ENCODE results near the gene ANKRD11. TPM values are rescaled to one million over a fixed set of nuclear protein-coding genes. Genes with fewer than 3 reads are reported as not detected.

ANKRD11 gene
- total and polyA plus RNA-seq, 9 donors: 52.1 to 188 (median 109) TPM

GRCh38 chr16:89460556-89460955 is 29.8 kb downstream of the ANKRD11 start:
- TF ChIP-seq EP300 (IDR thresholded peaks at IDR 0.05) (no peak), POLR2A (IDR thresholded peaks at IDR 0.05) (no peak), CTCF (IDR thresholded peaks at IDR 0.05) (no peak)
- WGBS, 3 donors: 83 to 87% (median 86%) methylated on average over 6 of the region's 6 CpGs
- no peaks in the 10 kb centered on the region for H3K9me3 ChIP-seq
- H3K4me3 ChIP-seq: no peak overlapping the region
- intact Hi-C loops (cut with DNase I): no loop called here
- no peak overlapping the region for H3K27ac ChIP-seq
- no peaks in the 10 kb centered on the region for H3K36me3 ChIP-seq
- no peak for DNase-seq
- H3K4me1 ChIP-seq (ENCODE audit: insufficient read depth): peaks cover 15% of the 10 kb centered on the region
- H3K27me3 ChIP-seq: no peaks in the 10 kb centered on the region

- Histone ChIP-seq H3K27me3 (no peaks in the 10 kb centered on the region), H3K4me1 (ENCODE audit: insufficient read depth) (peaks cover 15% of the 10 kb centered on the region), H3K4me3 (no peak overlapping the region), H3K27ac (no peak overlapping the region), H3K36me3 (no peaks in the 10 kb centered on the region), H3K9me3 (no peaks in the 10 kb centered on the region)
- no peak for DNase-seq
- TF ChIP-seq CTCF (IDR thresholded peaks at IDR 0.05) (no peak), POLR2A (IDR thresholded peaks at IDR 0.05) (no peak), EP300 (IDR thresholded peaks at IDR 0.05) (no peak)
- 42 to 66% (median 49%) methylated on average over 2 of the region's 2 CpGs for WGBS, 3 donors
- intact Hi-C loops (cut with DNase I): no loop called here
These were observed 31.4 kb downstream of the ANKRD11 start for GRCh38 chr16:89458967-89459366.

GRCh38 chr16:89458551-89458950 is 31.8 kb downstream of the ANKRD11 start:
- intact Hi-C loops (cut with DNase I): no loop called here
- Histone ChIP-seq H3K4me3 (no peak overlapping the region), H3K9me3 (no peaks in the 10 kb centered on the region), H3K27ac (no peak overlapping the region), H3K27me3 (no peaks in the 10 kb centered on the region), H3K36me3 (no peaks in the 10 kb centered on the region), H3K4me1 (ENCODE audit: insufficient read depth) (peaks cover 18% of the 10 kb centered on the region)
- DNase-seq: no peak
- WGBS, 3 donors: 88 to 92% (median 91%) methylated on average over 7 of the region's 7 CpGs
- TF ChIP-seq POLR2A (IDR thresholded peaks at IDR 0.05): no peak
- TF ChIP-seq CTCF (IDR thresholded peaks at IDR 0.05): no peak
- no peak for TF ChIP-seq EP300 (IDR thresholded peaks at IDR 0.05)

- WGBS, 3 donors: 87 to 90% (median 90%) methylated on average over 12 of the region's 12 CpGs
These were observed 33.9 kb downstream of the ANKRD11 start for GRCh38 chr16:89456419-89456959.

More at GRCh38 chr16:89456419-89456959, 33.9 kb downstream of the ANKRD11 start:
- H3K27ac ChIP-seq: no peak overlapping the region
- H3K36me3 ChIP-seq: no peaks in the 10 kb centered on the region
- no peaks in the 10 kb centered on the region for H3K9me3 ChIP-seq
- TF ChIP-seq POLR2A (IDR thresholded peaks at IDR 0.05) (no peak), CTCF (IDR thresholded peaks at IDR 0.05) (no peak), EP300 (IDR thresholded peaks at IDR 0.05) (no peak)
- peaks cover 21% of the 10 kb centered on the region for H3K4me1 ChIP-seq (ENCODE audit: insufficient read depth)
- intact Hi-C loops (cut with DNase I): no loop called here
- H3K4me3 ChIP-seq: no peak overlapping the region
- no peak for DNase-seq
- H3K27me3 ChIP-seq: no peaks in the 10 kb centered on the region
